ENCODE data around the gene AUTS2.

DNA sequence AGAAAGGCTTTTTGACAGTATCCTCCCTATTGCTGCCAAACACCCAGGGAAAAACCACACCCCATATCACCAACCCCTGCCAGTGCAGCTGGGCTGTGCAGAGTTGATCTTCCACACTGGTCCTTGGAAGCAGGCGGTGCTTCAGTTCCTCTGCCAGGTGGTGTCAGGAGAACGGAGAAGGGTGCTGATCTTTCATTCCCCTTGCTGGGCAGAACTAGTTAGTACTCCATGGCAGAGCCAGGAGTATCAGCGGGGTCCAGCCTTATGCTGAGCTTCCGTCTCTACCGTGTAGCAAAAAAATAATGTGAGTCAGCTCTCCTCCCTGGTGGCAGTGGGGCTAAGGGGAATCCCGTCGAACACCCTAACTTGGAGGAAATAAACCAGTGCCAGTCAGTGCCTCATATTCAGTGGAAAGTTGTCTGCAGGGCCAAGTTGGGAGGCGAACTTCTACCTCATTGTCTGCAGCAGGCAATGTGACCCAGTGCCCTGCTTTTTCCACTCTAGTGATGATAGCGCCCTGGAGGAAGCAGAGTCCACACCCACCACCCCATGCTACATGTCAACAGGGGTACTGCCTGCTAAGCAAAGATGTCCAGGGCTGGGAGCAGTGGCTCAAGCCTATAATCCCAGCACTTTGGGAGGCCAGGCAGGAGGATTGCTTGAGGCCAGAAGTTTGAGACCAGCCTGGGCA, 175.4 kb downstream of the AUTS2 start:
- TF ChIP-seq EZH2 (IDR thresholded peaks at IDR 0.05; ENCODE audit: low read depth, low read length, severe bottlenecking): no peak
- TF ChIP-seq TCF12 (IDR thresholded peaks at IDR 0.05; ENCODE audit: low read depth, low read length): no peak
- TF ChIP-seq FOSL1 (IDR thresholded peaks at IDR 0.05; ENCODE audit: insufficient read depth, low read depth, low read length): no peak
- TF ChIP-seq CBX8 (IDR thresholded peaks at IDR 0.05; ENCODE audit: borderline replicate concordance, low read depth, low read length): no peak
- TF ChIP-seq RAD21 (IDR thresholded peaks at IDR 0.05 in 1 of 2, conservative IDR thresholded peaks at IDR 0.05 in 1 of 2; ENCODE audit: low read depth in 2 of 2, low read length in 2 of 2): no peak
- no peak for TF ChIP-seq HDAC6 (IDR thresholded peaks at IDR 0.05; ENCODE audit: low read depth, low read length)
- TF ChIP-seq, protein P1, sequence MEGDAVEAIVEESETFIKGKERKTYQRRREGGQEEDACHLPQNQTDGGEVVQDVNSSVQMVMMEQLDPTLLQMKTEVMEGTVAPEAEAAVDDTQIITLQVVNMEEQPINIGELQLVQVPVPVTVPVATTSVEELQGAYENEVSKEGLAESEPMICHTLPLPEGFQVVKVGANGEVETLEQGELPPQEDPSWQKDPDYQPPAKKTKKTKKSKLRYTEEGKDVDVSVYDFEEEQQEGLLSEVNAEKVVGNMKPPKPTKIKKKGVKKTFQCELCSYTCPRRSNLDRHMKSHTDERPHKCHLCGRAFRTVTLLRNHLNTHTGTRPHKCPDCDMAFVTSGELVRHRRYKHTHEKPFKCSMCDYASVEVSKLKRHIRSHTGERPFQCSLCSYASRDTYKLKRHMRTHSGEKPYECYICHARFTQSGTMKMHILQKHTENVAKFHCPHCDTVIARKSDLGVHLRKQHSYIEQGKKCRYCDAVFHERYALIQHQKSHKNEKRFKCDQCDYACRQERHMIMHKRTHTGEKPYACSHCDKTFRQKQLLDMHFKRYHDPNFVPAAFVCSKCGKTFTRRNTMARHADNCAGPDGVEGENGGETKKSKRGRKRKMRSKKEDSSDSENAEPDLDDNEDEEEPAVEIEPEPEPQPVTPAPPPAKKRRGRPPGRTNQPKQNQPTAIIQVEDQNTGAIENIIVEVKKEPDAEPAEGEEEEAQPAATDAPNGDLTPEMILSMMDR (IDR thresholded peaks at IDR 0.05; ENCODE audit: control extremely low read depth in 1 of 3, insufficient read depth in 1 of 3, low read depth in 1 of 3, low read length in 3 of 3): no peak
